Neural cell (in vitro differentiated cells): ENCODE results near the gene RANBP10. TPM values are rescaled to one million over a fixed set of nuclear protein-coding genes. Genes with fewer than 3 reads are reported as not detected.

Experiments
- H2AFZ ChIP-seq: fragments of 200-600, 300-800 bp; sonication (generic), shearing (Covaris generic); 2 replicates; pipeline ENCODE4 v1.6.0; 2014; ENCODE audit warnings: low read depth, mild to moderate bottlenecking, antibody characterized with exemption, low read length, moderate library complexity
- H3F3A ChIP-seq: fragments of 200-600 bp; shearing (Covaris generic); 2 replicates; pipeline ENCODE4 v1.6.1; 2016; ENCODE audit warnings: mild to moderate bottlenecking, moderate library complexity, mixed read lengths, antibody characterized with exemption, low read length; ENCODE audit not compliant: insufficient read depth, poor library complexity, severe bottlenecking
- H3K27ac ChIP-seq: fragments of 200-600, 300-800 bp; sonication (generic), shearing (Covaris generic); 2 replicates; pipeline ENCODE4 v1.5.1; 2014; ENCODE audit warnings: mild to moderate bottlenecking, low read length, moderate library complexity
- H3K27me3 ChIP-seq: fragments of 300-800, 200-600 bp; sonication (generic), shearing (Covaris generic); 2 replicates; pipeline ENCODE4 v1.6.0; 2014; ENCODE audit warnings: mild to moderate bottlenecking, low read depth, low read length, moderate library complexity; ENCODE audit not compliant: insufficient read depth
- H3K36me3 ChIP-seq: fragments of 300-800, 200-600 bp; sonication (generic), shearing (Covaris generic); 2 replicates; pipeline ENCODE4 v1.5.1; 2014; ENCODE audit warnings: mild to moderate bottlenecking, antibody characterized with exemption, low read length, moderate library complexity; ENCODE audit not compliant: insufficient read depth
- H3K4me2 ChIP-seq: fragments of 300-800, 200-600 bp; sonication (generic), shearing (Covaris generic); 2 replicates; pipeline ENCODE4 v1.6.0; 2014; ENCODE audit warnings: mild to moderate bottlenecking, low read length
- H3K4me3 ChIP-seq: fragments of 300-800, 200-600 bp; sonication (generic), shearing (Covaris generic); 2 replicates; pipeline ENCODE4 v1.5.1; 2014; ENCODE audit warnings: mild to moderate bottlenecking, low read length, moderate library complexity
- H3K79me2 ChIP-seq: fragments of 200-600 bp; shearing (Covaris generic); replicated peaks from 2 replicates; pipeline ENCODE4 v1.6.0; 2014; ENCODE audit warnings: mild to moderate bottlenecking, low read length, moderate library complexity; ENCODE audit not compliant: insufficient read depth
- H3K9ac ChIP-seq: fragments of 300-800, 200-600 bp; sonication (generic), shearing (Covaris generic); 2 replicates; pipeline ENCODE4 v1.6.1; 2016; ENCODE audit warnings: mild to moderate bottlenecking, low read length, mixed read lengths
- H3K9me2 ChIP-seq: fragments of 200-600 bp; shearing (Covaris generic); 2 replicates; pipeline ENCODE4 v1.6.1; 2016; ENCODE audit warnings: mild to moderate bottlenecking, low read length, mixed read lengths; ENCODE audit not compliant: insufficient read depth
- H3K9me3 ChIP-seq: fragments of 200-600, 300-800 bp; sonication (generic), shearing (Covaris generic); 2 replicates; pipeline ENCODE4 v1.6.1; 2016; ENCODE audit warnings: mild to moderate bottlenecking, mixed run types, low read length, moderate library complexity, mixed read lengths
- H4K20me1 ChIP-seq: fragments of 200-600 bp; shearing (Covaris generic); 2 replicates; pipeline ENCODE4 v1.6.1; 2016; ENCODE audit warnings: mild to moderate bottlenecking, mixed run types; ENCODE audit not compliant: insufficient read depth
- CTCF ChIP-seq: fragments of 450-650 bp; IDR thresholded peaks from 2 replicates; pipeline ENCODE4 v1.5.1; 2014; ENCODE audit warnings: antibody characterized with exemption, mild to moderate bottlenecking, moderate library complexity; ENCODE audit not compliant: poor library complexity, severe bottlenecking
- EP300 ChIP-seq: fragments of 450-650 bp; conservative IDR thresholded peaks from 2 replicates; pipeline ENCODE4 v1.6.1; 2014; ENCODE audit warnings: antibody characterized with exemption, mild to moderate bottlenecking, moderate library complexity; ENCODE audit not compliant: poor library complexity, severe bottlenecking
- EZH2 ChIP-seq: fragments of 200-600, 300-800 bp; shearing (Covaris generic), sonication (generic); IDR thresholded peaks from 2 replicates; pipeline ENCODE4 v1.6.1; 2014; ENCODE audit warnings: antibody characterized with exemption, low read length, borderline replicate concordance, mild to moderate bottlenecking; ENCODE audit not compliant: insufficient read depth, poor library complexity, severe bottlenecking
- MXI1 ChIP-seq: fragments of 450-650 bp; conservative IDR thresholded peaks from 2 replicates; pipeline ENCODE4 v1.6.1; 2014; ENCODE audit warnings: antibody characterized with exemption, mild to moderate bottlenecking; ENCODE audit not compliant: poor library complexity, severe bottlenecking
- POLR2AphosphoS5 ChIP-seq: IDR thresholded peaks from 2 replicates; pipeline ENCODE4 v1.6.1; 2012
- RAD21 ChIP-seq: fragments of 450-650 bp; conservative IDR thresholded peaks from 2 replicates; pipeline ENCODE4 v1.6.1; 2014; ENCODE audit warnings: antibody characterized with exemption, mild to moderate bottlenecking, moderate library complexity
- REST ChIP-seq: IDR thresholded peaks from 2 replicates; pipeline ENCODE4 v1.6.1; 2012; ENCODE audit warnings: borderline replicate concordance
- SMC3 ChIP-seq: fragments of 450-650 bp; conservative IDR thresholded peaks from 2 replicates; pipeline ENCODE4 v1.6.1; 2014; ENCODE audit warnings: antibody characterized with exemption, mild to moderate bottlenecking, moderate library complexity; ENCODE audit not compliant: poor library complexity
- TAF1 ChIP-seq: IDR thresholded peaks from 2 replicates; pipeline ENCODE4 v1.6.1; 2012; ENCODE audit warnings: low read depth
- polyA plus RNA-seq: library from polyadenylated mRNA; depleted of rRNA; stranded (reverse); fragments of >200 nt; gene quantifications from 2 replicates; pipeline ENCODE4 v1.2.3, GENCODE V29; 2014

RANBP10 gene
- polyA plus RNA-seq, 1 donor from 2014 or later = 10.9 TPM

GRCh38 chr16:67675999-67676398 lies 130.4 kb downstream of the RANBP10 start:
- H3F3A ChIP-seq = no peaks in the 10 kb centered on the region
- H4K20me1 ChIP-seq = no peaks in the 10 kb centered on the region
- TF ChIP-seq RAD21 (no peak), CTCF (no peak), POLR2AphosphoS5 (no peak), MXI1 (no peak), SMC3 (no peak), REST (no peak), EZH2 (no peak), EP300 (no peak), TAF1 (no peak)
- no peak overlapping the region for H3K27ac ChIP-seq
- H3K79me2 ChIP-seq = no peaks in the 10 kb centered on the region
- H3K27me3 ChIP-seq = no peaks in the 10 kb centered on the region
- no peaks in the 10 kb centered on the region for H3K36me3 ChIP-seq
- no peak overlapping the region for H3K9ac ChIP-seq
- H3K9me2 ChIP-seq = no peaks in the 10 kb centered on the region
- no peaks in the 10 kb centered on the region for H3K9me3 ChIP-seq
- no peak overlapping the region for H2AFZ ChIP-seq
- H3K4me2 ChIP-seq = no peak overlapping the region
- H3K4me3 ChIP-seq = no peak overlapping the region

- Histone ChIP-seq H2AFZ (no peak overlapping the region), H3K79me2 (no peaks in the 10 kb centered on the region), H3K4me2 (no peak overlapping the region), H3K4me3 (no peak overlapping the region), H3K9ac (no peak overlapping the region), H4K20me1 (no peaks in the 10 kb centered on the region), H3K27me3 (no peaks in the 10 kb centered on the region), H3K9me3 (no peaks in the 10 kb centered on the region), H3K27ac (no peak overlapping the region), H3K9me2 (no peaks in the 10 kb centered on the region), H3K36me3 (no peaks in the 10 kb centered on the region), H3F3A (no peaks in the 10 kb centered on the region)
- TF ChIP-seq EZH2 (no peak), EP300 (no peak), POLR2AphosphoS5 (no peak), REST (no peak), TAF1 (no peak), SMC3 (no peak), MXI1 (no peak), CTCF (no peak), RAD21 (no peak)
Observed at GRCh38 chr16:67675579-67675935, 130.8 kb downstream of the RANBP10 start.
